OCI-M1 (cell line): ENCODE results near the gene EYA2.
A peak's percentile ranks its signal among the peaks of the same experiment; 100 is the strongest.

Experiments
- DNase-seq: peaks from one replicate; lab custom pipeline; 2025; lab: John Stamatoyannopoulos, UW

EYA2 gene

DNA sequence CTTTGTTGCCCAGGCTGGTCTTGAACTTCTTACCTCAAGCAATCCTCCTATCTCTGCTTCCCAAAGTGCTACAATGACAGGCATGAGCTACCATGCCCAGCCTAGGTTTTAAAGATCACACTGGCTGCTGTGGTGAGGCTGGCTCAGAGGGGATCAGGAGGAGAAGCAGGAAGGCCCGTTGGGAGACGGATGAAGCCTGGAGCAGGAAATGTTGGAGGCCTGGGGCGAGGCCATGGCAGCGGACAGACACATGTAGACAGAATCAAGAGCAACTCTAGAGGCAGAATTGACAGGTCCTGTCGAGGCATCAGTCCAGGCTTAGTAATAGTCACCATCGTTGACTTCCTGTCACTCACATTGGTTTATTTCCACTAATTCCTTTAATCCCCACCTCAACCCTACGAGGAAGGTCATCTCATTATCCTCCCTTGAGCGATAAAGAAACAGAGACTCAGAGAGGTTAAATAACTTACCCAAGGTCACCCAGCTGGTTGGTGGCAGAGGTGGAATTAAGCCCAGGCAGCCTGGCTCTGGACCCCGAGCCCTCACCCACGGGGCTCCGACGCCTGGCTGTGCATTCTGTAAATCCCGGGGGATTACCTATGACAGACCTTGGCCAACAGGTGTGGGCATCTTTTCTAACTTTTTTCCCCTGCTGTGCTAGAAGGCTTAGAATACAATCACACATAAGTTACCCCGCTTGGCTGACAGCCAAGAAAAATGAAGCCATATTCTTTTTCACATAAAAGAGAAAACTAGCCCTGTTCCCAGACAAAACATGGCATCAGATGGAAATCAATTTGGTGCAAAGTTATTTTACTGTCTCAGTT is 113.4 kb downstream of the EYA2 start:
- no peak for DNase-seq

DNA sequence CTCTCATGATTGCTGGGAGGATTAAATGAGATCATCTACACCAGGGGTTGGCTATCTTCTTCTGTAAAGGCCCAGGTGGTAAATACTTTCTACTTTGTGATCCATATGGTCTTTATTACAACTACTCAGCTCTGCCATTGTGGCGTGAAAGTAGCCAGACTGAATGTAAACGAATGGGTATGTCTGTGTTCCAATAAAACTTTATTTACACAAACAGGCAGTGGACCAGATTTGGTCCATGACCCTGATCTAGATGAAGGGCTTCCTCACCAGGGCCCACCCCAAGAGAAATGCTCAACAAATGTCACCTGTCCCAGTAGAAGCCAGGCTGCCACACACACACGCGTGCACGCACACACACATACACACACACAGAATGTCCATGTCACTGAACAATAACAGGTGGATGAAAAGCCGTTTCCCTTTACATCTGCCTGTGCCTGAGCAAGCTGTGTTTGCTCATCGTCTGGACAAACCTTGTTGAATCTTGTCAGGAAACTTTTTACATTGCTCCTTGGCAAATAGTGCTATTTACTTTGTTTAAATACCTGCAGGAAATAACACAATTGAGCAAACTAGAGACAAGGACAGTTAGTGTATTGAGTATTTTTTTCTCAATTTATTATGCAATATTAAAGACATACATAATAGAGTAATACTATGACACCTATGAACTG is 114.3 kb downstream of the EYA2 start:
- DNase-seq, result no peak

- no peak for DNase-seq
Measured at GRCh38 chr20:47009784-47010183, 115.1 kb downstream of the EYA2 start.

DNA sequence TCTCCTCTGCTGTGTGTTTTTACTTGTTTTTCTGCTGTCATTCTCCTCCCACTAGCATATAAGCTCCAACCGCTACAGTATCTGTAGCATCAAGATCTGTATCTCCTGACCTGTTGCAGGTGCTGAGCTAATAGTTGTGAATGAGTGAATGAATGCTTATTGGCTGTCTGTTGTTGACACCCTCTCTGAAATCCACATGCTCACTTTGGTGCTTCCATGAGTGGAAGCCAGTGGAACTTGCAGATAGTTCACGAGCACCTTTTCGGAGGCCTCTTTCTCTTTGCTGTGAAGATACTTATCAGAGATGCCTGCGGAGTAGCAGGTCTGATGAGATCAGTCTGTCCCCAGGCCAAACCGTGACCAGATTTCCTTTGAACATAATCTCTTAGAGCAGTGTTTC is 117.3 kb downstream of the EYA2 start:
- DNase-seq, result no peak

DNA sequence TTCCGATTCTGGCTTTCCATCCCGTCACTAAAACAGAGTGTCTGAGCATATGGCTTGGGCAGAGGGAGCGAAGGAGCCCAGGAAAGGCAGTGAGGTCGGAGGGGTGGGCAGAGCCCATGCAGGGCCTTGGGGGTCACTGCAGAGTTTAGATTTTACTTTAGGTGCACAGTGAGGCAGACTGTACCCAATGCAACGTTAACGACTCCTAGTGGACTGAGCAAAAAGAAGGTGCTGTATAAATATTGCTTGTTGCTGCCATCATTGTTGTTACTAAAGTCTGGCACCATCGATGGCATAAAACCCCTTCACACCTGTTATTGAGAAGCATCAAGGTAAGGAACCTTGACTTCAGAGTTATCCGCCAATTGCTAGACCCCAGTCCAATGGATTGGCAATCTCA is 119.0 kb downstream of the EYA2 start:
- no peak for DNase-seq

DNA sequence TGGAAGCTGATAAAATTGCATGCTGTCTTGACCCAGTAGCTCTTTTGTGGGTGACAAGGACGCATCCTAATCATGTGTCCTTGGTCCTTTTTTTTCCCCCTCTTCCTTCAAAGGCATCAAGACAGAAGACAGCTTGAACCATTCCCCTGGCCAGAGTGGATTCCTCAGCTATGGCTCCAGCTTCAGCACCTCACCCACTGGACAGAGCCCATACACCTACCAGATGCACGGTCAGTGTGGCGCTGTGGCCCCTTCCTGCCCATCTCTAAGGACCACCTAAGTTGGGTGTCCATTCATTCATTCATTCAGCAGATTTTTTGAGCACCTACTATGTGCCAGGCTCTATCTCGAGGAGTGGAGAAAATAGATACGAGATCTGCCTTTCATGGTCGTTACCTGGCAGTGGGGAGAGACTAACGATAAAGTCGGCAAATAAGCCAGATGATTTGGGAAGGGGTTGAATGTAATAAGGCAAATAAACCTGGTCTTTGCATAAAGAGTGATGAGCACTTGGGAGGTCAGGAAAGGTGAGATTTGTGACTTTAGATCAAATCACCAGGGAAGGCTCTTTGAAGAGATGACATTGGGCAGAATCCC is 121.5 kb downstream of the EYA2 start:
- DNase-seq, result no peak

DNA sequence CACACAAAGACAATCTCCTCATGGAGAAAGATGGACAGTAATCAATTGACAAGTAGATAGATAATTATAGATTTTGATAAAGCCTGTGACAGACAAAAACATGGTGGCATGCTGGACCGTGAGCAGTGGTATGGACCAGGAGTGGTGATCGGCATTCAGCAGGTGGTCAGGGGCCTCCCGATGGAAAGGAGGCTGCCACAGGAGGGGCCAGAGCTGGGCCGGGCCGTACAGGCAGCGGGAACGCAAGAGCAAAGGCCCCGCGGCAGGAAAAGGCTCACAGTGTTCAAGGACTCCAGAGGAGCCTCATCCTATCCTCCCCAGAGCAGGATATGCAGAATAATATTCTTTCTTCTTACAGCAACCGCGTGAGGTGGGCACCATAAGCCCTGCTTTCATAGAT is 123.7 kb downstream of the EYA2 start:
- no peak for DNase-seq

GRCh38 chr20:47019121-47019824 is 124.6 kb downstream of the EYA2 start:
- DNase-seq, result no peak

- DNase-seq, result peak; percentile 22
Measured at GRCh38 chr20:47020231-47020630, 125.6 kb downstream of the EYA2 start.

DNA sequence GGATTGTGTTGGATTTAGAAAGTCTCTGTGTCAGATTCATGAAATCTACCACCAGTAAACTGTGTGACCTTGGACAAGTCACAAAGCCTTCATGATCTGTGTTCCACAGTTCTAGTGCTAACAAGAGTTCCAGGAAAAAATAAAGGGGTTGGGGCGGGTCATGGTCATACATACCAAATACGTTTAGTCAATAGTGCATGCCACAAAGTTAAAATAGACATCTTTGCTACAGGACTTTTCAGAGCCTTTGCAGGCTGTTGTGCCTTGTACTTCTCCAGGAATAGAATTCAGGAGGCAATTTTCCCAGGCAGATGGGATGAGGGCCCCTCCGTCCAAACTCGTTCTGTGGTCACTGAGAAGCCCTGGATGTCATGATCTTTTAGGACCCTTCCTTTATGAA is 127.2 kb downstream of the EYA2 start:
- no peak for DNase-seq

GRCh38 chr20:47024461-47024937 is 129.9 kb downstream of the EYA2 start:
- DNase-seq, result no peak

GRCh38 chr20:47027042-47027441 is 132.4 kb downstream of the EYA2 start:
- no peak for DNase-seq

DNA sequence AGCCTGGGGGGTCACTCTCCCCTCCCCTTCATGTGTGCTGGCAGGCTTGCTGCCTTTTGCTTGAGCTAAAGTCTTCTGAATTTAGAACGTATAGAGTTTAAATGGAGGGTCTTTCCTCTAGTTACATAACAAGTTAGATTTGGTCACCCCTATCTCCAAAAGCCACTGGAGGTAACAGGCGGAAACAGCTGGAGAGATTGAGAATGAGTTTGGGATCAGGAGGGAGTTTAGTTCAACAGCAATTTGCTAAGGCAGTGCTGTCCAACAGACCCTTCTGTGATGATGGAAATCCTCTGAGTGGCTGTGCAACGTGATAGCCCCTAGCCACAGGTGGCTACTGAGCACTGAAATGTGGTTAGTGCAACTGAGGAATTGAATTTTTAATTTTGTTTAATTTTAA is 132.8 kb downstream of the EYA2 start:
- DNase-seq, result no peak

GRCh38 chr20:47028487-47028886 is 133.8 kb downstream of the EYA2 start:
- no peak for DNase-seq

DNA sequence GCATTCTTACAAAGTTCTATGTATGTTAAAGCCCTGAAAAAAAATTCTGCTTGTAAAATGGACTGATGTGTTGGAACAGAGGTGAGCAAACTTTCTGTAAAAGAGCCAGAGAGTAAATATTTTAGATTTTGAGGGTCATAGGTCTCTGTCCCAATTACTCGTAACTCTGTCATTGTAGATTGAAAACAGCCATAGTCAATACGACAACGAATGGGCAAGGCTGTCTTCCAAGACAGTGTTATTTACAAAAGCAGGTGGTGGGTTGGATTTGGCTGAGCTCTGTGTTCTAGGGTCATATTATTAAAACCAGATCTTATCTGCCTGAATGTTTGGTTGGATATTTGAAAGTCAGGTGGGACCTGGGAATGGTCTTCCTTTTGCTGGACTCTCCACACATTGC is 135.2 kb downstream of the EYA2 start:
- no peak for DNase-seq

GRCh38 chr20:47030271-47030810 is 135.7 kb downstream of the EYA2 start:
- DNase-seq, result no peak

DNA sequence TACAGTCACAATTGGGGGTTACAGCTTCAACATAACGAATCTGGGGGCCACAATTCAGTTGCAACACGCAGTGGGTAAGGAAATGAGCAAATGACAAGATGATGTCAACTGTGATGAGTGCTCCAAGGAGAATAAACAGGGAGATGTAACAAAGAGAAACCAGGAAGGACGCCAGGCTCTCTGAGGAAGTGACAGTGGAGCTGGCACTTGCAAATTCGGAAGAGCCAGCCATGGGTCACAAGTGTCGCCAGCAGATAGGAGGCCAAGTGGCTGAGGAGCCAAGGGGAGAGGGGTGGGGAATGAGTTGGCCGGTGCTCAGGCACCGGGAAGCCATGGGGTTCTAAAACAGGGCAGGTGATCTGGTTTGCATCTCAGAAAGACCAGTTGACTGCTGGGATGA is 136.4 kb downstream of the EYA2 start:
- no peak for DNase-seq

GRCh38 chr20:47031821-47032220 is 137.2 kb downstream of the EYA2 start:
- DNase-seq, result no peak

- DNase-seq, result no peak
Measured at GRCh38 chr20:47032933-47033578, 138.4 kb downstream of the EYA2 start.

DNA sequence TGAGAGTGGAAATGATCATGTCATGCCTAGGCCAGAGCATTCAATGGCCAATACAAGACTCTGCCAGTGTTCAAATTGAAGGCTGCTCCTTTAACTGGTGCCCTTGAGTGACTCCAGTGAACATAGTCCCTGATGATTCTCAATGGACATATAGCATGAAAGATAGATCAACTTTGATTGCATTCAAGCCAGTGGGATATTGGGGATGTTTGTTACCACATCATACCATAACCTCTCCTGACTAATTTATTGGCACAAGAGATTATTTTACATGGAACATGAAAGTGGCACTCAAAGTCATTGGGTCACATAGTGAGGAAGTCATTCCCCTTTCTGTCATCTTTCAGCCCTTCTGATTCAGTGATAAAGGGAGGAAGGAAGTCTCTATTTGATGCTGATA is 139.0 kb downstream of the EYA2 start:
- no peak for DNase-seq

GRCh38 chr20:47035026-47035590 is 140.5 kb downstream of the EYA2 start:
- no peak for DNase-seq
